Fibroblast of lung (primary cell): ENCODE results near the gene TIMM44. TPM values are rescaled to one million over a fixed set of nuclear protein-coding genes. Genes with fewer than 3 reads are reported as not detected.

ENCODE experiments used
- DNase-seq, 2 donors: peaks; one replicate each; pipeline versions ENCODE4 v3.0.0 to v3.0.0-alpha.2; 2010; ENCODE audit warnings: low read depth in 2 of 2
- H2AFZ ChIP-seq: 2 replicates; pipeline ENCODE4 v1.5.1; 2012; ENCODE audit warnings: low read length, control low read depth, inconsistent platforms
- H3K27ac ChIP-seq: 2 replicates; pipeline ENCODE4 v1.5.1; 2011; ENCODE audit warnings: low read length, control low read depth; ENCODE audit not compliant: insufficient read depth
- H3K27me3 ChIP-seq: 2 replicates; pipeline ENCODE4 v1.5.1; 2011; ENCODE audit warnings: mild to moderate bottlenecking, low read length; ENCODE audit not compliant: control insufficient read depth, insufficient read depth
- H3K36me3 ChIP-seq: 2 replicates; pipeline ENCODE4 v1.5.1; 2011; ENCODE audit warnings: low read length; ENCODE audit not compliant: control insufficient read depth, insufficient read depth
- H3K4me1 ChIP-seq: 2 replicates; pipeline ENCODE4 v1.5.1; 2011; ENCODE audit warnings: low read length; ENCODE audit not compliant: control insufficient read depth, insufficient read depth; ENCODE audit errors: extremely low read depth
- H3K4me2 ChIP-seq: 2 replicates; pipeline ENCODE4 v1.5.1; 2011; ENCODE audit warnings: low read length, control low read depth; ENCODE audit not compliant: insufficient read depth; ENCODE audit errors: extremely low read depth
- H3K4me3 ChIP-seq, 4 experiments: fragments of 200-600 bp in 1 of 4; sonication (generic) in 1 of 4; replicated peaks in 1 of 4; 2 replicates each; pipeline ENCODE4 v1.5.1; 2011 to 2016; ENCODE audit warnings: low read length in 4 of 4, low read depth in 3 of 4, mild to moderate bottlenecking in 3 of 4, control low read depth in 2 of 4, inconsistent platforms in 1 of 4, mixed read lengths in 1 of 4; ENCODE audit not compliant: insufficient read depth in 1 of 4; ENCODE audit errors: control extremely low read depth in 1 of 4
- H3K79me2 ChIP-seq: 2 replicates; pipeline ENCODE4 v1.5.1; 2012; ENCODE audit warnings: mild to moderate bottlenecking, low read length, inconsistent platforms; ENCODE audit not compliant: control insufficient read depth, insufficient read depth
- H3K9ac ChIP-seq: 2 replicates; pipeline ENCODE4 v1.5.1; 2011; ENCODE audit warnings: mild to moderate bottlenecking, low read length, control low read depth; ENCODE audit not compliant: insufficient read depth
- H3K9me3 ChIP-seq: 2 replicates; pipeline ENCODE4 v1.5.1; 2012; ENCODE audit warnings: low read depth, low read length; ENCODE audit not compliant: control insufficient read depth, insufficient read depth
- H4K20me1 ChIP-seq: 2 replicates; pipeline ENCODE4 v1.5.1; 2011; ENCODE audit warnings: low read length; ENCODE audit not compliant: control insufficient read depth, insufficient read depth; ENCODE audit errors: extremely low read depth
- CTCF ChIP-seq, 2 donors: IDR thresholded peaks in 1 of 2; conservative IDR thresholded peaks in 1 of 2; 1 replicate in 1 of 2; 2 replicates in 1 of 2; pipeline ENCODE4 v1.5.1; 2011 to 2012; ENCODE audit warnings: low read length in 2 of 2, control low read depth in 1 of 2, inconsistent platforms in 1 of 2, low read depth in 1 of 2, mild to moderate bottlenecking in 1 of 2
- EZH2 ChIP-seq: IDR thresholded peaks from 2 replicates; pipeline ENCODE4 v1.5.1; 2012; ENCODE audit warnings: low read length, control low read depth, mild to moderate bottlenecking; ENCODE audit errors: missing control alignments
- polyA plus RNA-seq, 2 donors: library from polyadenylated mRNA; depleted of rRNA in 1 of 2; stranded (reverse) in 1 of 2; unstranded in 1 of 2; fragments of >200 nt; gene quantifications; 2 replicates each; pipeline ENCODE4 v1.2.1, GENCODE V29; 2011 to 2012; ENCODE audit warnings: missing spikeins in 1 of 2
- total RNA-seq: library from RNA; depleted of rRNA; stranded (reverse); fragments of >200 nt; gene quantifications from 2 replicates; pipeline ENCODE4 v1.2.1, GENCODE V29; 2014

Gene TIMM44
- total and polyA plus RNA-seq, 2 donors (not counting 1 experiment from before 2014, with no cell fraction given), result 29.5 to 56.1 TPM

- H3K4me1 ChIP-seq, result no peaks in the 10 kb centered on the region
- H4K20me1 ChIP-seq, result no peaks in the 10 kb centered on the region
- no peak overlapping the region for H2AFZ ChIP-seq
- TF ChIP-seq CTCF (conservative IDR thresholded peaks at IDR 0.05 in 1 of 2, IDR thresholded peaks at IDR 0.05 in 1 of 2; ENCODE audit: low read depth in 1 of 2, low read length in 2 of 2) (no peak), EZH2 (no peak)
- peak in 1 of 2 donors; percentile 41 for DNase-seq
- no peaks in the 10 kb centered on the region for H3K36me3 ChIP-seq
- no peak overlapping the region for H3K4me2 ChIP-seq
- H3K27me3 ChIP-seq, result no peaks in the 10 kb centered on the region
- H3K79me2 ChIP-seq, result no peaks in the 10 kb centered on the region
- no peak overlapping the region for H3K27ac ChIP-seq
- H3K9me3 ChIP-seq, result no peaks in the 10 kb centered on the region
- no peak overlapping the region for H3K9ac ChIP-seq
- no peak overlapping the region for H3K4me3 ChIP-seq
These were observed 9.6 kb upstream of the TIMM44 start for GRCh38 chr19:7953060-7953459.

- Histone ChIP-seq H3K4me3 (no peak overlapping the region), H2AFZ (no peak overlapping the region), H3K4me2 (no peak overlapping the region), H3K79me2 (peaks cover 2% of the 10 kb centered on the region), H3K27me3 (no peaks in the 10 kb centered on the region), H4K20me1 (no peaks in the 10 kb centered on the region), H3K9ac (no peak overlapping the region), H3K27ac (no peak overlapping the region), H3K4me1 (no peaks in the 10 kb centered on the region), H3K36me3 (no peaks in the 10 kb centered on the region), H3K9me3 (no peaks in the 10 kb centered on the region)
- TF ChIP-seq EZH2, result no peak
- no peak for TF ChIP-seq CTCF (conservative IDR thresholded peaks at IDR 0.05 in 1 of 2, IDR thresholded peaks at IDR 0.05 in 1 of 2; ENCODE audit: low read depth in 1 of 2, low read length in 2 of 2)
- DNase-seq, result peak in 1 of 2 donors; percentile 61
These were observed 4.5 kb upstream of the TIMM44 start for GRCh38 chr19:7947939-7948338.

- peak overlapping the region; percentile 78 for H2AFZ ChIP-seq
- H3K4me2 ChIP-seq, result peak overlapping the region; percentile 95
- no peaks in the 10 kb centered on the region for H3K4me1 ChIP-seq
- TF ChIP-seq EZH2 (no peak), CTCF (conservative IDR thresholded peaks at IDR 0.05 in 1 of 2, IDR thresholded peaks at IDR 0.05 in 1 of 2; ENCODE audit: low read depth in 1 of 2, low read length in 2 of 2) (peak; percentile 77 to 78)
- DNase-seq, result peak; percentile 76 to 93
- no peaks in the 10 kb centered on the region for H4K20me1 ChIP-seq
- no peaks in the 10 kb centered on the region for H3K27me3 ChIP-seq
- peaks cover 13% of the 10 kb centered on the region for H3K79me2 ChIP-seq
- peak overlapping the region; percentile 52 to 97 (median 70) for H3K4me3 ChIP-seq
- peak overlapping the region; percentile 54 for H3K9ac ChIP-seq
- H3K27ac ChIP-seq, result peak overlapping the region; percentile 72
- H3K9me3 ChIP-seq, result no peaks in the 10 kb centered on the region
- H3K36me3 ChIP-seq, result peaks cover 6% of the 10 kb centered on the region
These were observed 803 bp upstream of the TIMM44 start for GRCh38 chr19:7944177-7944761.
